Stimulated activated naive CD4-positive, alpha-beta T cell (primary cell): ENCODE results near the gene CTNNA3.

Source experiments
- DNase-seq, 6 experiments: peaks; one replicate each; lab custom pipeline; 2025; lab: John Stamatoyannopoulos, UW

The CTNNA3 gene

DNA sequence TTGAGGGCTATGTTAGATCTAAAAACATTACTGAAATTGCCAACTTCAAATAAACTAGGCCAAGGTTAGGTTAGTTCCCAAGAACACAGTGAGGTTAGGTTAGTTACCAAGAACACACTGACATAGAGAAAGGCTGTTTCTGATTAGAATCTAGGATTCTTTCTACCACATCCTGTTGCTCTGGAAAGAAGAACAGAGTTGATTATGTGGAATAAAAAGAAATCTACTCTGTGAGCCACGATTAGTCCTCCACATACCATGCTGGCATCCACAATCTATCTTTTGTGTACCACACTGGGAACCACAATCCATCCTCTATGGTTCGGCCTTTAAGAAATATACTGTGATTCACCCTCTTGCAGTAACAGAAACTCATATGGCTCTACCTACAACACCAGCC is 678.8 kb downstream of the CTNNA3 start:
- DNase-seq: no peak

DNA sequence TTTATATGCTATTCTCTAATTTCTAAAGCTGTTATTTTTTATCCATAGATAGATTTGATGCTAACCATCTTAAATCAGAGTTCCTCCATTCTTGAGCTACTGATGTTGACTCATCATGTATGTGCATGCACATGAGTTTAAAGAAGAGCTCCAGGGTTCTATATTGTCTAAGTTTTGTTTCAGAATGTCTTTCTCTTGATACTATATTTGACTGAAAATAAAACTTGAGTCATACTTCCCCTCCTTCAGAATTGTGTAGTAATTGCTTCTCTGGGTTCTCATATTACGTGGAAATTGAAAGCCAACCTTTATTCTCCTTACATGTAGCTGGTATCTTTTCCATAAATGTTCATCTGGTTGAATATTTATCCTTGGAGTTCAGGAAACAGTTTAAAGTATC is 680.8 kb downstream of the CTNNA3 start:
- no peak for DNase-seq

DNA sequence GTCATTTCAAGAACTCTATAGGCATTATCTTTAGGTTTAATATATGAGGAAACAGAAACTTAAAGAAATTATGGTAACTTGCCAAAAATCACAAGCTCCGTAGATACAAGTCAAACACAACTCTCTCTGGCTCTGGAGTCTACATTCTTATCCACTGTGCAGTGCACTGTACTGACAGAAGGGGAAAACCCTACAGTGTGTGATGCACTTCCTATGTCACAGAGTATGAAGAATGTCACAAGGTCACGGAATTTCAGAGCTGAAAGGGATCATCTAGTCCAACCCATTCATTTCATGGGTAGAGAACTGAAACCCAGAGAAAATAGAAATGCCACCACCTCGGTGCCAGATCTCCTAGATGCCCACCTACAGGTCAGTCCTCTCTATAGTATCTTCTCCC is 684.0 kb downstream of the CTNNA3 start:
- no peak for DNase-seq

DNA sequence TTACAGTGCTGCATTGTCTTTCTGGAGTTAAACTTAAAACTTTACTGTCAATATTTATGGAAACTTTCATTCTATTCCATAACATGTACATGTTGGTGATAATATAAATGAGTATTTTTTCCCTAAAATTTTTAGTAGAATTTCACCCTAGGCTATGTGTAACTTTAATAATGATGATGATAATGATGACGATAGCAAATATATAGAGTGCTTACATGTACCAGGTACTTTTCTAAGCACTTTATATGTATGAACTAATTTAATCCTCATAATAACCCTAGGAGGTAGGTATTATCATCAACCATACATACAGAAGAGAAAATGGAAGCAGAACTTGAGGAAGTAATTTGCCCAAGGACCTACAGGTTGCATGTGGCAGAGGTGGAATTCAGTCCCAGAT is 684.5 kb downstream of the CTNNA3 start:
- DNase-seq: no peak

DNA sequence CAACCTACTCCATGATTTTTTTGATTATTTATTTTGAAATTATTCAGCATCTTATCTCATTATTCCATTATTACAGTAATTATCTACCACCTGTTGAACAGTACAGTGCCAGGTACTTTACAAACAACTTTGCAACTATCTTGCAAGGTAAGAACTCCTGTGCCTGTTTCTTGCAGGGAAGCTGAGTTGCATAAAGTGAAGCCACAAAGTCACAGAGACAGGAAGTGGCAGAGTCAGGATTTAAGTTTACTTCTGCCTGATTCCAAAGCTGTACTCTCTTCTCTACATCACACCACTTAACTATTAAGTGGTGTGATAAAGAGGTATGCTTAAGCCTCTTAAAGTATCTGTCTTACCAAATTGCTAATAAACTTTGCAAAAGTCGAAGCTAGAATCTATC is 690.0 kb downstream of the CTNNA3 start:
- no peak for DNase-seq

DNA sequence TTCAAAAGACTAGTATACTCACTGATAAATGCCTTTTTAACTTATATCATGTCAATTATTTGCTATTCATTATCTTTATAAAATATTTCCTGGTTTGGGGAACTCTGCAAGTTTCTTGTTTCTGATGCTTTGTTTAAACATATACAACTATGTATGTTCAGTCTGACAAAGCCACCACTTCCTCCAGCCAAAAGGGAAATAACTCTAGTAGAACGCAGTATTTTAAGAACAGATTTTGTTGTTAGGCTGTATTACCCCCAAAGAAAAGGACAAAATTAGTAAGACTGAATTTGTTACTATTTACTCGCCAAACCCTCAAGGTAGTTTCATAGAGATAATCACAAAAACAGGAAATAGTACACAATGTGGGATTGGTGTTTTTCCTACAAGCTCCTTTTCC is 691.3 kb downstream of the CTNNA3 start:
- no peak for DNase-seq

DNA sequence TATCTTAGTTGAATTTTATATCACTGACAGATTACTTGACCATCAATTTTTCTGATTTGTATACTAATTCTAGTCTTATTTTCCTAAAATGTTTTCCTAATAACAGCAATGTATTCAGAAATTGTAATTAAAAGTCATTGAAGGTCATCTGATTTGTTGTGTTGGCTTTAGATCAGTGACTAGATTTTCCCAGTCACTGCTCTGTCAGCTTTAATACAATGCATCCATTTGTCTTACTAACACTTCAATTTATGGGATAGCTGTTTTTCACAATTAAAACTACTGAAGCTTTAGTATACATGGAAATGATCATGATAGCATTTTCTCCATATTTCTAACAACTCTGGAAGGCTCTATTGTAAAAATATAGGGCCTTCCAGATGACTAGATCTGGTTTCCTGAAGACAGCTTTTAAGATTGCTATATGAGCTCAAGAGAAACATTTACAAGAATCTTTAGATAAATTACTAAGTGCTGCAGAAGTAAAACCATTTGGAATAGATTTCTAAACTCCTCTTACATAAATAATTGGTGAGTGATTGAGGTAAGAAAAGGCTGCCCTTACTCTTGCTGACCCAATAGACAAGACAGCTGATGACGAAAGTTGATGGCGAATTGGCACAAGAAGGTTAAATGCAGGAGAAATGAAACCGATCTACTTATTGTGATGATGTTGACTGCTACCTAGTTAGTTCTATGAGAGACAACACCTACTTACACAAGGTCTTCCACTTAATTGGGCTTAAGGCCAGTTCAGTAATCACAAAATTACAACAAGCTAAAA is 696.0 kb downstream of the CTNNA3 start:
- DNase-seq: no peak

DNA sequence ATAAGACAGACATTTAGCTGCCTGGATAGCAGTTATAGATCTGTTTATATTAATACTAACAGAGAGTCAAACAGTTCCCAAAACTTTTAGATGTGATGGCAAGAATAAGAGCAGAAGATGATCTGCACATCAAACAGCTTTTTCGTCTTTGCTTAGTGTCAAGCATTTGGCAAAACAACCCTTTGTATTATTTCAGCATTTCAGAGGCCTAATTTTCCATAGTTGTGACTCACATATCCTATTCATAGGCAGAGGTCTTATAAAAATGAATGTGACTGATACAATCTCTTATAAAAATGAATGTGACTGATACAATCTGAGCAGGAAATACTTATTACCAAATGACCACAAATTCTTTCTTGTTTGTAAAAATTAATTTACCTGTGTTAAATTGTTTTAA is 699.0 kb downstream of the CTNNA3 start:
- DNase-seq: no peak

DNA sequence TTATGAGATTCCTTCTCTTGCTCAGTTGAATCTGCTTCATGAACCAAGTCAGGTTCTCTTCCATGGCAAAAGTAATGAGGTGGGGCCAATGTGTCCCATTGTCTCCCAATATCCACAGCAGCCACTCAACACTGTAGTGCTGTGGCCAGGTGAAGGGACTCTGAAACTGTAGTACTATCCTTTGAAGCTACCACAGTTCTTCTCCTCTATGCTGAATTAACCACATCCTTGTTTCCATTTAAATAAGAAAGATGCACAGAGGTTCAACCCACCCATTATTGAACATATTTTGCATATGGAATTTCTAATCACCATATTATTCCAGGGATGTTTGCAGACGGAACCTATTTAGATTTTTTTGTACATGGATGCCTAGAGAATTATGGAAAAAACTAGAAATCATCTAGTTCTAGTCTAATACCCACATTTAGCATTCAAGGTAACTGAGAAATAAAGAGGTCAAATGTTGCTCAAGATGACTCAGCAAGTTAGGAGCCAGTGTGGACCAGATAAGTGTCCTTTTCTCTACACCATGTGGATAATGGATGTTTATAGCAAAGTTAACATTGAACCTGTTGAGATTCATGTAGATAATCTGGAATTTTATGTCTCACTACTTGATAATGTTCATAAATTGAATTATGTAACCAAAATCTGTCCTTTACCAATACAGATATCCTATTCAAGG is 705.7 kb downstream of the CTNNA3 start:
- DNase-seq: no peak

DNA sequence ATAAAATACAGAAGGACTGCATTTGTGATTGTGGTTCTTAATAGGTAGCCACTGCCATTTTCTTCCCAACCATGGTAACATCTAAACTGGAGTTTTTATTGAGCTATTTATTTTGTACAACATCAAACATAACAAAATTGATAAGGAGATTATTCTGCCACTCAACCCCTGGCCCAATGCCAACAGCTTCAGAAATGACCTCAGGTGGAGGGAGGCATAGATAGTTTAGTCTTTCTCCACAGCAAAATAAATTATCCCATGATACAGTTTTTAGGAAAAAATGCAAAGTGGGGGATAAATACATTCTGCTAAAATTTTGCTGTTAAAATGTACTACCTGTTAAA is 712.5 kb downstream of the CTNNA3 start:
- DNase-seq: no peak

DNA sequence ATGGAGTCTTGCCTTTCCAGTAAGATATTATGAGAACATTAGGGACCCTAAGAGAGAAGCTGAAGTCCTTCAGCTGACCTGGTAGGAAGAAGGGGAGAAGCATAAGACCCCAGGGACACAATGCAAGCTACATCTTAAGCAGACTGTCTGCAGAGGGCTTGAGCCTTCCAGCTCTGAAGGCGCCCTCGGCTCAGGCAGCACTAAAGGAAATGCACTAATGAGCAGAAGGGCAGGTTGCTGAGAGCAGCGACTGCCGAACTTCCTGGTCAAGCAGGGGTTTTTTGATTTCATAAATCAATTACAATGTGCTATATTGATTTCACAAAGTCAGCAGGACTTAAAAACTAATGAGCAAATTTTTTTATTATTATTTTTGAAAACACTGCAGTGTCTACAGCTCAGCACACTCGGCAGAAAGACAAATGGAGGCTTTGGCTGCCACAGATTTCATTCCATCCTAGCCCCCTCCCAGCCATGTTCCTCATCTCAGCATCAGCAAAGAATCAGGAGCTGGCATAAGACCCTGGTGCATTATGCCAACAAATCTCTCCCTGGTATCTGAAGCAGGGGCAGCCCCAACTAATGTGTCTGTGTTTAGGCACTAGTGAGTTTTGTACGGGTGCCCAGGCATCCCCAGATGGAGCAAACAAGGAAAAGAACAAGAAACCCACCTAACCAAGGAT is 713.1 kb downstream of the CTNNA3 start:
- no peak for DNase-seq

DNA sequence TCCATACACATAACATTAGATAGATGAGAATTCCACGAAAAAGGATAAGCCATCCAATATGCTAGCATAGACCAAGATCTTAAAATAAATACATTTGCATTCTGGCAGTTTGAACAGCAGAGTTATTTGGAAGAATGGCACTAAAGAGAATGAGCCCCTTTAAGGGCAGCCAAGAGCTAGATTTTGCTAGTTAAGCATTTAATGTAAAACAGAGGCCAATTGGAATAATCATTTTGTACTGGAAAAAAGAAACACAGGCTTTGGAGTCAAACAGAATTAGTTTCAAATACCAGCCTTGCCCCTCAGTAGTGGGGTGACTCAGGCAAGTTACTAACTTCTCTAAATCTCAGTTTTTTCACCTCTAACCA is 714.0 kb downstream of the CTNNA3 start:
- no peak for DNase-seq

DNA sequence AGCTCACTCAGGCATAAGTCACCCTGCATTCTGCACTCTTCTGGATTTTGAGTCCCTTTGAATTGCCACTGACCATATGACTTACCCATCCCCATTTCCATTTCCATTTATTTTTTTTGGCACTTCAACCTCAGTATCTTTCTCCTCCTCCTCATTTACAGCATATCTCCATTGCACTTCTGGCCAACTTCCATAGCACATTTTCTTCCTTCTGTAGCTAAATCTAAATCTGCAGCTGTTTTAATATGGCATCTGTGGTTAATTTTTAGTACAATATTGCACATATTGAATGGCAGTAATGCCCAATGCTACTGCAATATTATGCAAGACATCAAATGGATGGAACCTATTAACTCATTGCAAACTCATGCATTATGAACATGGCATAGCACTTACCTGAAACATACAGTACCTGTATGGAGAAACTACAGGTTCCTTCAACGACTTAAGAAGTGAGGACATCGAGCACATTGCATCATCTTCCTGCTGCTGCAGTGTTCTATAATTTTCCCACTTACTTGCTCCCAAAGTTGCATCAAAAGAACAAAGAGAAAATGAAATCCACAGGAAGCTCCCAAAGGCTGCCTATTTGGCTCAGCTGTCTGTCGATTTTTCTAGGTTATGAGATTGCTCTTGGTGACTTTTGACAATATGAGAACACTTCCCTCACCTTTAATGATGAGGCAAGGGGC is 714.5 kb downstream of the CTNNA3 start:
- no peak for DNase-seq

DNA sequence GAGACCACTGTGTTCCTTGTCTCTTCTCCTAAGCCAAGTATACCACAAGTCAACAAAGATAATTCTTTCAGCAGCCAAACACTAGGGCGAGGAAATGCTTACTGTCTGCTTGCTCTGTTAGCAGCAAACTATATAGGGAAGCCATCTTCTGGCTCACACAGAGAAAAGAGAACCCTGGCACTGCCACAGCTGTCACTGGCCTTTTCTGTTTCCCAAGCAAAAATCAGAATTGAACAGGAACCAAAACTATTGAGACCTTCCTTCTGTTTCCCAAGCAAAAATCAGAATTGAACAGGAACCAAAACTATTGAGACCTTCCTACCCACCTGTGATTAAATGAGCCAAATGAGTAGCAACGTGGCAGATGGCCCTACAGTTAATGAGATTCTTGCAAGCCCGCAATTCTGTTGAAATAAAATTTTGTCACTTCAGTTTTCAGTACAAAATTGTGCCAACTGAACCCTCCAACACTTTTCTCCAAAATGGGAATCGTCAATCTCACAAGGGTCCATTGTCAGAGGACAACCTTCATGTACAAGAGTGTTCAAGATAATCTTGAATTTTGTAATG is 715.7 kb downstream of the CTNNA3 start:
- DNase-seq: no peak

DNA sequence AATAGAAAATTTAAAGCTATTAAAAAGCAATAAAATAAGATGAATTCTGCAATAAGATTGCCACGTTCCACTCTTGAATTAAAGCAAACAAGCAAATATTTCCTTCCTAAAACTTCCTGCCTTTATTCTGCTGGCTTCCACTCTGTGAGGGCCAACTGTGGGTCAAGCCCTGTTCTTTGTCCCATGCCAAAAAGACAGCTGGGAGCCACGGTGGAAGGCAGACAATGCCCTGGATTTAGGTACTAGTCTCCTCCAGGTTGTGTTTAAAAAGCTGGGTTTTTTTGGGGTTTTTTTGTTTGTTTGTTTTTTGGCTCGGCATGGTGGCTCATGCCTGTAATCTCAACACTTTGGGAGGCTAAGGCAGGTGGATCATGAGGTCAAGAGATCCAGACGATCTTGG is 731.0 kb downstream of the CTNNA3 start:
- DNase-seq: no peak

DNA sequence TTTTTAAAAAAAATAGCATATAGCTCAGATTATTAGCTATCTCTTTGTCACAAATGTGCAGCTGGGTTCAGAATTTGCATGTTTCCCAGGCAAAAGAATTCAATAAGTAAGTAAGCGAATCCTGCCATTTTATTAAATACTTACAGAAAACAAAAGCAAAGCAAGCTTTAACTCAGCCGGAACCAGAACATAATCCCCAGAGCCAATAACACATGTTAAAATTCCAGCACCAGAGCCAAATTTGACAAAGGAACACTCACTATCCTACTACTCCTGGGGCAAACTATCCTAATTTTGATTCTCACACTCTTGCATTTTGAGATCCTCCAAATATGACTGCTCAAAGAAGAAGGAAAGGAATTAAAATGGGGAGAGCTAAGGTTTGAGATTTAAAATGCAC is 737.5 kb downstream of the CTNNA3 start:
- no peak for DNase-seq

DNA sequence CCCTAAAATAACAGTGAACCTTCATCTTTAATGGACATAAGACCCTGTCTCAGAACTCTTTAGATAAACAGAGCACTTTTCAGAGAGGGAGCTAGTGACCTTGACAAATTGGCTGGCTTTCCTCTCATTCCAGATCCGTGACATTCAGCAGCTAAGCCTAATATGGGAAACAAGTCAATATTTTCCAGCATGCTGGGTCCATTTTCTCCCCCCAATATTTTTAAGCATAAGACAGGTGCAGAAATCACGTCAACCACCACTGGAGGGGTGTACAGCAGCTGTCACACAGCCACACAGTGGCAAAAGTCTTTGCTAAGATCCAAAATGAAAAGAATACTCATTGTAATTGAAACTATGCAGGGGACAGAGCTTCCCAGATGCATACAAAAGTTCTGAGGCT is 744.1 kb downstream of the CTNNA3 start:
- no peak for DNase-seq

DNA sequence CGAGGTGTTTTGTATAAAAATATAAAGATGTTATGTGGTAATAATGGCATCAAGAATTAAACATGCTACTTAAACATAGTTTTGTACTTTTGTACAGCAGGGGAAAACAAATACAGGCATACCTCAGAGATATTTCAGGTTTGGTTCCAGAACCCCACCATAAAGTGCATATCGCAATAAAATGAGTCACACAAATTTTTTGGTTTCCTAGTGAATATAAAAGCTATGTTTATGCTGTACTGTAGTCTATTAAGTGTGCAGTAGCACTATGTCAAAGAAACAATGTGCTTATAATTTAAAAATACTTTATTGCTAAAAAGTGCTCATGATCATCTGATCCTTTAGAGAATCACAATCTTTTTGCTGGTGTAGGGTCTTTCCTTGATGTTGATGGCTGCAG is 752.4 kb downstream of the CTNNA3 start:
- no peak for DNase-seq

DNA sequence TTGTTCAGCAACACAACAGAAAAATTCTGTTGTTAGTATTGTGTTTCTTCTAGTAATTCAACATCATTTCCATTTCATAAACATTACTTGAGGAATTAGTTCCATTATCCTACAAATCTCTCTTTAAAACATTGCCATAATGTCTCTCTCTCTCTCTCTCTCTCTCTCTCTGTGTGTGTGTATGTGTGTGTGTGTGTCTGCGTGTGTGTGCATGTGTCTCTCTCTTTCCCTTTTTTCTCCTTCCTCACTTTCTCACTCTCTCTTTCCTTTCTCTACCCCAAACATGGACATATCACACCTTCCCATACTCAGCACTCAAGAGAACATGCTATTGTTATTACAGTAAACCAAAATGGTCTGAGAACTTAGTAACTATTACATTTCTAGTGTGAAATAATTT is 753.6 kb downstream of the CTNNA3 start:
- DNase-seq: no peak

DNA sequence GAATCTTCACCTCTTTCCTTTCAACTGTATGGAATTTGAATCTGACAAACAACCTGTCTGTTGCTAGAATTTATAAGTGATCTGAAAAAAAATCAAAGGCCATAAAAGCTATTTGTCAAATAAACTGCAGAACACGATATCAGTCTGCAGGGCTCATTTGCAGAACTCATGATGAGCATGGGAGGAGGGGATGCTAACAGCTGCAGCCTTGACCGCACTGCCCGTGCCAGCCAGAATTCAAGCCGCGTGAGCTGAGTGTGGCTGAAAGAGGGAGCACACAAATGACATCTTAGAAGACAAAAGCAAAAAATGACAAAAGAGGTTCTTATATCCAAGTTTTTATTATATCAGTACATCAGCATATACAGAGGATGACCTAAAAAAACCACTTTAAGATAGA is 754.5 kb downstream of the CTNNA3 start:
- DNase-seq: no peak

DNA sequence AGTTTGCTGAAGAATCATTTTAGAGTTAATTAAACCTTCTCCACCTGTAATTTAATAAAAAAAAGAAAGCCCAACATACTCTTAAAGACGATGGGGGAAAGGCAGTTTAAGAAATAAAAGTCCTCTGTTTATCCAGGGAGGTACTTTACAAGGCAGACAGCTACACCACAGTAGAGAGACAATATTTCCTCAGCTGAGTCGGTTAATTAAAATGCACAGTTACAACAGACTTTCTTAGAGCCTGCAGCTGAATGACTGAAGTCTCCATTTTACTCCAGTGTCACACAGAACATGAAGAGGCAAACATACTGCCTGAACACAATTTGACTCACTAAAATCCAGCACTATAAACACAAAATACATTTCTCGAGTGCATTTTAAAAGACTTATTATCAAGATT is 755.0 kb downstream of the CTNNA3 start:
- no peak for DNase-seq

DNA sequence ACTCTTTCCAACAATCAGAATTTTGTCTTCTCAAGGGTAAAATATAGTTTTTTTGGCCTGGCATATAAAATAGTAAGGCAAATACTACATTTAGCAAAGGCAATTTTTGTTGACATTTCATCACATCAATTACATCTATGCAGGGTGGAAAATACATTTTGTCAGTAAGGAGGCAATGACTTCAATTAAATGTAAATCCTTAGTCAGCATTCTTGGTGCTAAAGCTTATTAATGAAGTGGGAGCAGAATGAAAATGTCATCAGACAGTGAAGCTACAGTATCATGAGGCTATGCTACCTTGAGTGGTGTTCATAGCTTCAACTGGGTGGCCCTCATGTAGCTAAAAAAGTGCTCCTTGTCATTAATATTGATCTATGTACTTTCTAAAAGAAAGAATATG is 761.3 kb downstream of the CTNNA3 start:
- DNase-seq: no peak

DNA sequence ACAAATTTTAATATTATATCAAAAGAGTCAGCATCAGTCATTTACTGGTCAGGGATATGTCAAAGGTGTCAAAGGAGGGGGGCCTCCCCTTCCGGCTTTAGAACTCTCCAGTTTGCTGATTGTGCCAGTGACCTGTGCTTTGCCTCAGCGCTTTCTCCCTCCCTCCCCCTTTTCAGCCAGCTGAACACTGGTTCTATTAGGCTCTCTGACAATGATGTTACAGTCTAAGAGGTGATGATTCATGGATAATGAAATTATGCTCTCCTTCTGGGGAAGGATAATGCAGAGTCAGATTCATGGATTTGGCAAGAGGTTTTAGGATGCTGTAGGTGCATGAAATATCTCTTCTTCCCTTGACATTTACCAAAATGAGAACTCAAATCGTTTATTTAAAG is 764.0 kb downstream of the CTNNA3 start:
- DNase-seq: no peak
